ENCODE results near the gene GFM2. TPM values are rescaled to one million over a fixed set of nuclear protein-coding genes. Genes with fewer than 3 reads are reported as not detected.
"Not testable (repeated sequence)": the region's sequence is repeated elsewhere in the genome, so short reads cannot be mapped to it uniquely, and the experiment has no call there.

The GFM2 gene
- total RNA-seq, 1 donor, result 53.5 TPM

- no peak overlapping the region for H3K4me3 ChIP-seq (ENCODE audit: low read depth, low read length)
- TF ChIP-seq CTCF (IDR thresholded peaks at IDR 0.05; ENCODE audit: insufficient read depth, low read depth, low read length), result no peak
- DNase-seq (ENCODE audit: low read depth), result peak; percentile 12
Observed at GRCh38 chr5:74763504-74763903, 3.4 kb downstream of the GFM2 start.

DNA sequence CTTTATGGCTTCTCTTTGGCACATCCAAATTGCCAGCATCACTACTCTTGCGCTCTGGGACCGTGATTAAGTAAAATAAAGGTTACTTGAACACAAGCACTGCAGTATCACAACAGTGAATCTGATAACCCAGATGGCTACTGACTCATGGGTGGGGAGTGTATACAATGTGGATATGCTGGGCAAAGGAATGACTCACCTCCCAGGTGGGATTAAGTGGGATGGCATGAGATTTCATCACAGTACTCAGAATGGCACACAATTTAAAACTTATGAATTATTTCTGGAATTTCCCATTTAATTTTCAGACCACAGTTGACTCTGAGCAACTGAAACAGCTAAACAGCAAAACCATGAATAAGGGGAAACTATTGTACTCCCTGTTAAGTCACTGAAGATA, 4.3 kb downstream of the GFM2 start:
- DNase-seq (ENCODE audit: low read depth), result peak; percentile 64
- no peak overlapping the region for H3K4me3 ChIP-seq (ENCODE audit: low read depth, low read length)
- no peak for TF ChIP-seq CTCF (IDR thresholded peaks at IDR 0.05; ENCODE audit: insufficient read depth, low read depth, low read length)

DNA sequence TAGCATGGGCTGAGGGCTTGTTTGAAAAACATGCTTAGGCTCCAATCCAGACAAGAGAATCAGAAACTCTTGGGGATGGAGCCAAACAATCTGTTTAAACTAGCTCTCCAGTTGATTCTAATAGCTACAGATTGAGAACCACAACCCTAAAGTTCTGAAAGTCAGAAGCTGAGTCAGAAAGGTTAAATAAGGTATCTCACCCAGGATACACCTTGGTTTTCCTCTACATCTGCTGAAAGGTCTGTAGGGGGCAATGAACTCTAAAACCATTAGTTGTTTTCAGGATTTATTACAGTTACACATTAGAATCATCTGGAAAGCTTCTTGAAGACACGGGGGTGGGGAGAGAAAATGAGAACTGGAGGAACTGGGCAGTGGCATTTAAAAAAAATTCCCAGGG, 5.7 kb downstream of the GFM2 start:
- no peak for TF ChIP-seq CTCF (IDR thresholded peaks at IDR 0.05; ENCODE audit: insufficient read depth, low read depth, low read length)
- DNase-seq (ENCODE audit: low read depth), result no peak
- H3K4me3 ChIP-seq (ENCODE audit: low read depth, low read length), result no peak overlapping the region

GRCh38 chr5:74748742-74749141, 18.2 kb downstream of the GFM2 start:
- H3K4me3 ChIP-seq (ENCODE audit: low read depth, low read length); DNase-seq (ENCODE audit: low read depth): not testable (repeated sequence)

- H3K4me3 ChIP-seq (ENCODE audit: low read depth, low read length), result no peak overlapping the region
- TF ChIP-seq CTCF (IDR thresholded peaks at IDR 0.05; ENCODE audit: insufficient read depth, low read depth, low read length), result no peak
- DNase-seq (ENCODE audit: low read depth), result peak; percentile 17
Observed at GRCh38 chr5:74738406-74738805, 28.5 kb downstream of the GFM2 start.

DNA sequence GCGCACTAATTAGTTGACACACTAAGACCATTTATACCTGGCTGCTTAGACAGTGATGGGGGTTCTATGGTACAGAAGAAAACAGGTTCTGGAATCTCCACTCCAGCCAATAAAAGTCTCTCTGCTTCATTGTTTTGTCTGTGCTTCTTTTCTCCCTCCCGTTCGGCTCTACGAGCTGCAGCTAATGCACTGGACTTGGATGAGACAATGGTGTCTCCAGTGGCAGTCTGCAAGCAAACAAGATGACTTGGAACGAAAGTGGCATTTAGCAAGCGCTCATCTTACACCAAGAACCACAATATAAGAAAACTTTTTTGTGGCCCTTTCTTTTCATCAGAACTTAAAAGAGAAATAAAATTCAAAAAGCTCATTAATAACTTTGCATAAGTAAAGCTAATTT, 30.2 kb downstream of the GFM2 start:
- H3K4me3 ChIP-seq (ENCODE audit: low read depth, low read length), result no peak overlapping the region
- TF ChIP-seq CTCF (IDR thresholded peaks at IDR 0.05; ENCODE audit: insufficient read depth, low read depth, low read length), result no peak
- DNase-seq (ENCODE audit: low read depth), result no peak

DNA sequence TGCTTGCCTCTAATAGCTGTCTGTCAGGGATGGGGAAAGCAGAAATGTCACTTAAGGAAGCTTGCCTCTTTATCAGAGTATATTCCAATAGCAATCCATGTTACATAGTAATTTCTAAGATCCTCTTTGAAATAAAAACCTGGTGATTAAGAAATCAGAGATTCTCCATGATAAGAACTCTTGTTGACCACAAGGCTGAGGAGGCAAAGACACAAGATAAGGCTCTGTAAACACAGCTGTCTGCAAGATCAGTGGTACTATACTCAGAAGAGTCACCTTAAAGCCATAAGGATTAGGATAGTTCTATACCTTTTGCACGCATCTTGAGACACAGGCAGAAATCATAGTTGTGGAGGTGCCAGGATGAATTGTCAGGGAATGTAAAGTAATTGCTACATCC, 41.6 kb downstream of the GFM2 start:
- no peak overlapping the region for H3K4me3 ChIP-seq (ENCODE audit: low read depth, low read length)
- no peak for TF ChIP-seq CTCF (IDR thresholded peaks at IDR 0.05; ENCODE audit: insufficient read depth, low read depth, low read length)
- DNase-seq (ENCODE audit: low read depth), result peak; percentile 70
